H1 (cell line): ENCODE results near the gene ZNF225. TPM values are rescaled to one million over a fixed set of nuclear protein-coding genes. Genes with fewer than 3 reads are reported as not detected.

ENCODE experiments used
- POLR2A ChIP-seq, 2 experiments: IDR thresholded peaks; 1 replicate in 1 of 2; 2 replicates in 1 of 2; pipeline ENCODE4 v1.6.1; 2011; ENCODE audit warnings: low read depth in 2 of 2, low read length in 2 of 2, mild to moderate bottlenecking in 2 of 2; ENCODE audit errors: control extremely low read depth in 1 of 2
- SIN3A ChIP-seq, 2 experiments: IDR thresholded peaks in 1 of 2; conservative IDR thresholded peaks in 1 of 2; 2 replicates each; pipeline ENCODE4 v1.6.1; 2011 to 2012; ENCODE audit warnings: low read length in 2 of 2, improper control_type of control experiment in 1 of 2, low read depth in 1 of 2, mild to moderate bottlenecking in 1 of 2
- TAF1 ChIP-seq: IDR thresholded peaks from 2 replicates; pipeline ENCODE4 v1.6.1; 2011; ENCODE audit warnings: mild to moderate bottlenecking, low read depth, low read length
- TBP ChIP-seq: IDR thresholded peaks from 2 replicates; pipeline ENCODE4 v1.6.1; 2011; ENCODE audit warnings: low read depth, low read length, improper control_type of control experiment
- USF2 ChIP-seq: IDR thresholded peaks from 2 replicates; pipeline ENCODE4 v1.6.1; 2011; ENCODE audit warnings: low read length, improper control_type of control experiment
- polyA plus RNA-seq, 7 experiments: library from polyadenylated mRNA; depleted of rRNA in 3 of 7; stranded (reverse) in 5 of 7; unstranded in 2 of 7; fragments of >200 nt in 5 of 7; fragments of 200-250 nt in 2 of 7; gene quantifications; 1 replicate in 5 of 7; 2 replicates in 1 of 7; 4 replicates in 1 of 7; pipeline versions ENCODE4 v1.2.1 to v1.2.3, GENCODE V29; 2011 to 2013; ENCODE audit warnings: missing spikeins in 2 of 7, mixed read lengths in 2 of 7
- total RNA-seq: library from RNA; stranded (reverse); fragmentation: NEBNext Ultra II Directional; extraction: Animal tissue kit (Norgen Biotek cat#: 25700); gene quantifications from 2 replicates; pipeline ENCODE4 v1.2.1, GENCODE V29; 2021

ZNF225 gene
- total and polyA plus RNA-seq, 2 of the 8 experiments (the other 6 are each of a cell fraction or from before 2014, with no cell fraction given) = 0.98 to 5.0 TPM

DNA sequence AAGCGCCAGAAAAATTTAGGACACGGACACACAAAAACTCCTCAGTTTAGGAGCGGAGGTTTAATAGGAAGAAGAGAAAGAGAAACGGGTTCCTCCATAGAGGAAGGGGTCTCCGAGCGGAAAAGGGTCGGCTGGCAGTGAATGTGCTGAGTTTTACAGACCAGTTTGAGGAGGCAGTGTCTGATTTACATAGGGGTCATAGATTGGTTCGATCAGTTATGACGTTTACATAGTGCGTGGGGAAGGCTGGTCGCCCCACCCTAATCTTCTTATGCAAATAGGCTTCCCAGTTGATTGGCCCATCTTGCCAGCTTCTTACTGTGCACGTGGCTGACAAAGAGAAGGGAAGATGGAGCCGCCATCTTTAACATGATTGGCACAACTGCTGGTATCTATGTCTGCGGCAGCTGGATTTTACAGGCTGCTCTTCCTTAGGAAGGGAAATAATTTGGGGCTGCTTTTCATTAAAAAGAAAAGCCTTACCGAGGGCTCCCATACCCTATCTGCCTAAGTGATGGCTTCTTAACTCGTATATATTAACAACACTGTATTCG, 1.2 kb upstream of the ZNF225 start (continued):
- peak; percentile 24; the same call in 1 of the 2 replicates for TF ChIP-seq USF2
- TF ChIP-seq TBP = peak; percentile 52; the same call in 1 of the 2 replicates
- peak; percentile 81 to 93 for TF ChIP-seq POLR2A (IDR thresholded peaks at IDR 0.05; ENCODE audit: control extremely low read depth in 1 of 2, low read depth in 2 of 2, low read length in 2 of 2)
- no peak; a peak in 1 of 4 replicates for TF ChIP-seq SIN3A (conservative IDR thresholded peaks at IDR 0.05 in 1 of 2, IDR thresholded peaks at IDR 0.05 in 1 of 2; ENCODE audit: low read depth in 1 of 2, low read length in 2 of 2)
- peak; percentile 76 for TF ChIP-seq TAF1
